EH (cell line): ENCODE measurements around the gene CD82.
"Not testable (repeated sequence)": the region's sequence is repeated elsewhere in the genome, so short reads cannot be mapped to it uniquely, and the experiment has no call there.

Experiments used
- DNase-seq: peaks from one replicate; pipeline ENCODE4 v3.0.0-alpha.2; 2015; ENCODE audit warnings: low read depth

The CD82 gene

GRCh38 chr11:44631831-44632230 is 66.4 kb downstream of the CD82 start:
- no peak for DNase-seq

GRCh38 chr11:44632466-44633123 is 67.1 kb downstream of the CD82 start:
- DNase-seq, result peak; percentile 32

DNA sequence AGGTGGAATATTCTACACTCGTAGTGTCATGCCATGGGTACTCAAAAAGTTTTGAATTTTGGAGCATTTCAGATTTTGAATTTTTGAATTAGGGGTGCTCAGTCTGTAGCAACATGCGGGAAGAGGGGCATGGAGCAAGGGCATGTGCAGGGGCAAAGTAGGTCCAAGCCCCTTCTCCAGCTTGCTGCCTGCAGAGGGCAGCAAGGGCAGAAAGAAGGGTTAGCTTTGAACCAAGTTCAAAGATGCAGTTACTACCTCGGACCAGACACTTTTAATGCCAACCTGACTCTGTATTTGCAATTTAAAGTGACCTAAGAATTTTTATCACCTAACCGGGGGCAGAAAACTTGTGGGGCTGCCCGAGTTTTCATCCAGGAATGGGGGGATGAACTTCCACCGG is 68.2 kb downstream of the CD82 start:
- DNase-seq, result no peak

GRCh38 chr11:44634401-44635281 is 69.2 kb downstream of the CD82 start:
- peak; percentile 59 for DNase-seq

DNA sequence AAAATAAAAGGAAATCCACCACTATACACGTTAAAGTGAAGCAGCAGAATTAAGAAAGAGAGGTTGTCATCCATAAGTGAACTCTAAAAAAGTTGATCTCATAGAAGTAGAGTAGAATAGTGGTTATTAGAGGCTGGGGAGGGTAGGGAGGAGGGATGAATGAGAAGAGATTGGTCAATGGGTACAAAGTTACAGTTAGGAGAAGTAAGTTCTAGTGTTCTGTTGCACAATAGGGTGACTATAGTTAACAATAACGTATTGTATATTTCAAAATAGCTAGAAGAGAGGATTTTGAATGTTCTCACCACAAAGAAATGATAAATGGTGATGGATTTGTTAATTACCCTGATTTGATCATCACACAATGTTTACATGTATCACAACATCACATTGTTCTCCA is 72.0 kb downstream of the CD82 start:
- no peak for DNase-seq

GRCh38 chr11:44638032-44638431 is 72.6 kb downstream of the CD82 start:
- no peak for DNase-seq

- no peak for DNase-seq
Measured at GRCh38 chr11:44643217-44643616, 77.8 kb downstream of the CD82 start.

DNA sequence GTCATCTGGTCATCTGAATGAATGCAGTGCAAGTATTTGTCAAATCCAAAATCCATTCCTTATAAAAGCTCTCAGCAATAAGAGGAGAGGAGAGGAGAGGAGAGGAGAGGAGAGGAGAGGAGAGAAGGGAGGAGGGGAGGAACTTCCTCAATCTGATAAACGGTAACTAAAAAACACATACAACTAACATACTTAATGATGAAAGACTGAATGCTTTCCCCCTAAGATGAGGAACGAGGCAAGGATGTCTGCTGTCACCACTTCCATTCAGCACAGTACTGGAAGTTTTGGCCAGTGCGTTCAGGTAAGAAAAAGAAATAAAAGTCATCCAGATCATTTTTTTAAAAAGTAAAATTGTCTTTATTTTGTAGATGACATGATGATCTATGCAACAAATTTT is 80.4 kb downstream of the CD82 start:
- DNase-seq, result no peak

DNA sequence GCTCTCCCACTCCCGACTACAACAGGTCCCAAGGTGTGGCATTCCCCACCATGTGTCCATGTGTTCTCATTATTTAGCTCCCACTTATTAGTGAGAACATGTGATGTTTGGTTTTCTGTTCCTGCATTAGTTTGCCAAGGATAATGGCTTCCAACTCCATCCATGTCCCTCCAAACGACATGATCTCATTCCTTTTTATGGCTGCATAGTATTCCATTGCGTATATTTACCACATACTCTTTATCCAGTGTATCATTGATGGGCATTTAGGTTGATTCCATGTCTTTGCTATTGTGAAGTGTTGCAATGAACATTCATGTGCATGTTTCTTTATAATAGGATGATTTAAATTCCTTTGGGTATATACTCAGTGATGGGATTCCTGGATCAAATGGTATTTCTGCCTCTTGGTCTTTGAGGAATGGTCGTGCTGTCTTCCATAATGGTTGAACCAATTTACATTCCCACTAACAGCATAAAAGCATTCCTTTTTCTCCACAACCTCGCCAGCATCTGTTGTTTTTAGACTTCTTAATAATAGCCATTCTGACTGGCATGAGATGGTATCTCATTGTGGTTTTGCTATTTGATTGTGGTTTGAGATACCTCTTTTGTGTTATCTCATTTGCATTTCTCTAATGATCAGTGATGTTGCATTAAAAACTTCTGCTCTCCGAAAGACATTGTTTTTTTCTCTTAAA is 81.9 kb downstream of the CD82 start:
- DNase-seq, result peak; percentile 4

- DNase-seq, result no peak
Measured at GRCh38 chr11:44648109-44648508, 82.6 kb downstream of the CD82 start.

- no peak for DNase-seq
Measured at GRCh38 chr11:44651535-44652155, 86.2 kb downstream of the CD82 start.

GRCh38 chr11:44652901-44653644 is 87.6 kb downstream of the CD82 start:
- DNase-seq, result no peak

GRCh38 chr11:44654057-44654456 is 88.6 kb downstream of the CD82 start:
- DNase-seq, result no peak

DNA sequence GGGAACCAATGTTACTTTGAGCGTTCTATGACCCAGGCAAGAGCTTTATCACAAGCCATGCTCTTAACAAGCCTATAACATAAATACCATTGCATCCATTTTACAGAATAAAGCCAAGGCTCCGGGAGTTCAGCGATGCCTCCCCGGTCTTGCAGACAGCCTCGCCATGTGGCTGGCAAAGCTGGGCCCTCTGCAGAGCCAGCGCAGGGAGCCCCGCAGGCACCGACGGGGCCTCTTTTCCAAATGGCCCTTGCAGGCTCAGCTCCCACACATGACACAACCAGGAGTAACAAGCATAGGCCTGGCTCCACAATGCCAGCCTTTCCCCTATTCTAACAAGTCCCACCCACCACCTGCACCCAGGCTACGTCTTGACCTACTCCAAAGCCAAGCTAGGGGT is 89.1 kb downstream of the CD82 start:
- DNase-seq, result no peak

- no peak for DNase-seq
Measured at GRCh38 chr11:44657836-44658505, 92.5 kb downstream of the CD82 start.

- peak; percentile 14 for DNase-seq
Measured at GRCh38 chr11:44658506-44658850, 93.0 kb downstream of the CD82 start.

- no peak for DNase-seq
Measured at GRCh38 chr11:44659641-44660040, 94.2 kb downstream of the CD82 start.

DNA sequence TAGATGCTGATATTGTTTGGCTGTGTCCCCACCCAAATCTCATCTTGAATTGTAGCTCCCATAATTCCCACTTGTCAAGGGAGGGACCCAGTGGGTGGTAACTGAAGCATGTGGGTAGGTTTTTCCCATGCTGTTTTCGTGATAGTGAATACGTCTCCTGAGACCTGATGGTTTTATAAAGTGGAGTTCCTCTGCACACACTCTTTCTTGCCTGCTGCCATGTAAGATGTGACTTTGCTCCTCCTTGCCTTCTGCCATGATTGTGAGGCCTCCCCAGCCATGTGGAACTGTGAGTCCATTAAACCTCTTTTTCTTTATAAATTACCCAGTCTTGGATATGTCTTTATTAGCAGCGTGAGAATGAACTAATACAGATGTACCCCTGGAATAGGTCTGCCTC is 95.1 kb downstream of the CD82 start:
- not testable (repeated sequence) for DNase-seq

GRCh38 chr11:44661311-44661717 is 95.9 kb downstream of the CD82 start:
- DNase-seq, result no peak
